ENCODE data around the gene DIDO1.

DNA sequence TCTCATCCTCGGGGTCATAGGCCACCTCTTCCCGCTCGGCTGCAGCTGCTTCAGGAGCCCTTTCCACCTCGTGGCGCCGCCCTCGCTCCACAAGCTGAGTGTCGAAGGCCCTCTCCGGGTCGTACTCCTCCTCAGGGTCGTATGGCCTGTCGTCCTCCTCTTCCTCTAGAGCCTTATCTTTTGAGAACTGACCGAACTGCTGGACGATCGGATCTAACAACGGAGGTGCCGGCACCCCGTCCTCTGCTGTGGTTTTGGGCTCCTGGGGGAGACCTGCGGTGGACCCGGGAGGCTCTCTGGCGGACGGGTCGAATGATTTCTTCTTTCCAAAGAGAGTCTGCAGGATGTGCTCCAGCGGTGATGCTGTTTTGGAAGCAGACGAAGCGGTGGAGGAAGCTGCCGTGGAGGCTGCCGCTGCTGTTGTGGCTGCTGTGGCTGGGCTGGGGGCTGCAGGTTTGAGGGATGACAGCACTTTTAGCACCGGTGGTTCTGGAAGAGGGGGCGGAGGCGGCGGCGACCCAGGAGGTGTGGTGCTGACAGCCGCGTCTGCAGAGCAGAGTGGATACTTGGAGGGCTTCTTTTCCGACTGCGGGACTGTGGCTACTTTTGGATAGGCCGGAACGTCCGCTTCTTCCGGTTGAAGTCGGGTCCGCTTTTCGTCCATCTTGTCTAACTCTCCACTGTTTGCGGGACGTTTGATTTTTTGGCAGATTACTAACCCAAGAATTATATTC is 44.5 kb downstream of the DIDO1 start:
- TF ChIP-seq POLR2A (IDR thresholded peaks at IDR 0.05; ENCODE audit: low read length) (no peak), GATA1 (IDR thresholded peaks at IDR 0.05; ENCODE audit: low read depth, low read length) (no peak)

Measured in erythroblast (primary cell).